ENCODE measurements around the gene NUMA1. TPM values are rescaled to one million over a fixed set of nuclear protein-coding genes. Genes with fewer than 3 reads are reported as not detected.

NUMA1 gene
- polyA plus RNA-seq, 3 donors = 251 to 339 (median 285) TPM

- no peak for DNase-seq (ENCODE audit: extremely low read depth in 1 of 11, low read depth in 9 of 11, low spot score in 4 of 11)
Observed at GRCh38 chr11:71971680-71972079, 108.7 kb downstream of the NUMA1 start.

GRCh38 chr11:71964641-71965040 lies 115.7 kb downstream of the NUMA1 start:
- DNase-seq (ENCODE audit: extremely low read depth in 1 of 11, low read depth in 9 of 11, low spot score in 4 of 11) = no peak

DNA sequence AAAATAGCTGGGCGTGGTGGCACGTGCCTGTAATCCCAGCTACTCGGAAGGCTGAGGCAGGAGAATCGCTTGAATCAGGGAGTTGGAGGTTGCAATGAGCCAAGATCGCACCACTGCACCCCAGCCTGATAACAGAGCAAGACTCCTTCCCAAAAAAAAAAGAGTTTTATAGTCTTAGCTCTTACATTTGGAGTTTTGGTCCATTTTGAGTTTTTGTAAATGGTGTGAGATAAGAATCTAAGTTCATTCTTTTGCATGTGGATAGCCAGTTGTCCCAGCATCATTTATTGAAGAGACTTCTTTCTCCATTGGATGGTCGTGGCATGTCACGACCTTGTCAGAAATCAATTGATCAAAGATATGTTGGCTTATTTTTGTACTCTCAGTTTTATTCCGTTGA lies 116.9 kb downstream of the NUMA1 start:
- no peak for DNase-seq (ENCODE audit: extremely low read depth in 1 of 11, low read depth in 9 of 11, low spot score in 4 of 11)

DNA sequence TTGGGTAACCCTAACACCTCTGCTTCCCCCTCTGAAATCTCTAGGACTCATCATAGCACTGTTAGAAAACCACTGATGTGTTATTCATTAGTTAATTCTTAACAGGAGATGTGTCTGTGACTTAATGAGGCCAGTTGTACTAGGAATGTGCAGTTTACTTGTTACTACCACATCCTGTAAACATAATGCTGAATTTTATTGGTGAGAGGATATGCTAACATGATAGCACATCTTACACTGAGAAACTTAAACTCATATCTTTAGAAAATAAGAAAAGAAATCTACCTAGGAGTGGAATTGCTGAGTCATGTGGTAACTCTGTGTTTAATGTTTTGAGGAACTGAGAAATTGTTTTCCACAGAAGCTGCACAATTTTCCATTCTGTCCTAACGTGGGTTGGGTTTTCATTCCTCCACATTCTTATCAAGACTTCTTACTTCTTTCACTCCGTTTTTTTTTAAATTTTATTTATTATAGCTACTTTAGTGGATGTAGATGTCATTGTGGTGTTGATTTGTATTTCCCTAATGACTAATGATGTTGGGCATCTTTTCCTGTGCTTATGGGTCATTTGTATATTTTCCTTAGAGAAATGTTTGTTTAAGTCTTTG lies 117.8 kb downstream of the NUMA1 start:
- DNase-seq (ENCODE audit: extremely low read depth in 1 of 11, low read depth in 9 of 11, low spot score in 4 of 11) = peak in 1 of 11 donors; percentile 22

DNA sequence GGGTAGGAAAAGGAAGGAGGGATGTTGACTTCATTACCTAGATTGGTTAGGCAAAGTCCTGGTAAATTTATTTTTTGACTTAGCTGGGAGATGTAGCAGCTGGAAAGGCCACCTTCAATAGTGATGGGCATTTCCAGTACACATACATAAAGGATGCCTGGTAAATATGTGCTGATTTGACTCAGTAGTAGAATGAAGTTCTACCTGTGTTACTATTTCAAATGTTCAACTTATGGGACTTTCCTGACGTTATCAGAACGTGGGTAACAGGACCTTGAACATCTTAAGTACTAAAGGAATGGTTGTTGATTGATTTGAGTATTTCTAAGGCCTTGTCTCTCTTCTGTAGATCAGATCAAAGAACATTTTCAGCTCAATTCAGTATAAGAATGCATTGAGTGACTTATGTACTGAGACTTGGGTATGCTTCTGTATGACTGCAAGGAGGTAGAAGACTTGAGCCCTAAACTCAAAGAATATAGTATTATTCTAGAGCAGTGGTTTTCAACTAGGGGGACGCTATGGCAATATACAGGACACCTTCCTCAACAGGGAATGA lies 124.4 kb downstream of the NUMA1 start:
- no peak for DNase-seq (ENCODE audit: extremely low read depth in 1 of 11, low read depth in 9 of 11, low spot score in 4 of 11)

Other genes starting within 250 kb of the NUMA1 start
- not detected for gene DEFB108B, start 247.3 kb downstream of the NUMA1 start, polyA plus RNA-seq (ENCODE audit: insufficient read length in 3 of 3)
- 1 to 10 TPM in 2 of 3 donors, under 1 TPM in 1; 0.90 to 2.3 (median 1.6) TPM for gene DEFB131B, start 202.1 kb downstream of the NUMA1 start, polyA plus RNA-seq (ENCODE audit: insufficient read length in 3 of 3)
- 10 to 100 TPM in 1 of 3 donors, 1 to 10 TPM in 2; 6.6 to 10.8 (median 7.7) TPM for gene XNDC1N, start 151.9 kb downstream of the NUMA1 start, polyA plus RNA-seq (ENCODE audit: insufficient read length in 3 of 3)
- 10 to 100 TPM; 41.3 to 42.7 (median 41.9) TPM for gene RNF121, start 151.5 kb downstream of the NUMA1 start, polyA plus RNA-seq (ENCODE audit: insufficient read length in 3 of 3)
- 10 to 100 TPM in 1 of 3 donors, 1 to 10 TPM in 2; 8.8 to 13.0 (median 9.5) TPM for gene IL18BP, start 81.6 kb downstream of the NUMA1 start, polyA plus RNA-seq (ENCODE audit: insufficient read length in 3 of 3)
- 10 to 100 TPM; 25.1 to 30.4 (median 25.3) TPM for gene LRRC51, start 308 bp upstream of the NUMA1 start, polyA plus RNA-seq (ENCODE audit: insufficient read length in 3 of 3)
- 100 to 1,000 TPM; 115 to 126 (median 120) TPM for gene LAMTOR1, start 22.8 kb upstream of the NUMA1 start, polyA plus RNA-seq (ENCODE audit: insufficient read length in 3 of 3)
- gene TOMT, start 25.4 kb upstream of the NUMA1 start, polyA plus RNA-seq (ENCODE audit: insufficient read length in 3 of 3) = not detected
- gene ANAPC15, start 32.2 kb upstream of the NUMA1 start, polyA plus RNA-seq (ENCODE audit: insufficient read length in 3 of 3) = 10 to 100 TPM; 41.2 to 61.9 (median 57.1) TPM
- gene FOLR3, start 55.2 kb upstream of the NUMA1 start, polyA plus RNA-seq (ENCODE audit: insufficient read length in 3 of 3) = 1 to 10 TPM; 2.2 to 3.0 (median 2.7) TPM
- 10 to 100 TPM; 50.6 to 59.7 (median 51.1) TPM for gene FOLR1, start 111.6 kb upstream of the NUMA1 start, polyA plus RNA-seq (ENCODE audit: insufficient read length in 3 of 3)
- gene FOLR2, start 136.3 kb upstream of the NUMA1 start, polyA plus RNA-seq (ENCODE audit: insufficient read length in 3 of 3) = 10 to 100 TPM in 2 of 3 donors, 1 to 10 TPM in 1; 8.1 to 15.2 (median 10.7) TPM
- gene INPPL1, start 144.2 kb upstream of the NUMA1 start, polyA plus RNA-seq (ENCODE audit: insufficient read length in 3 of 3) = 100 to 1,000 TPM; 138 to 166 (median 157) TPM
- under 1 TPM in 1 of 3 donors, not detected in 2; 0.22 TPM for gene PHOX2A, start 163.6 kb upstream of the NUMA1 start, polyA plus RNA-seq (ENCODE audit: insufficient read length in 3 of 3)